GM12801 (cell line): ENCODE data around the gene ZNF207.

Source experiments
- CTCF ChIP-seq: IDR thresholded peaks from one replicate; pipeline ENCODE4 v1.5.1; 2011; ENCODE audit warnings: control low read depth; ENCODE audit not compliant: insufficient read length; ENCODE audit errors: extremely low read depth

Gene ZNF207

DNA sequence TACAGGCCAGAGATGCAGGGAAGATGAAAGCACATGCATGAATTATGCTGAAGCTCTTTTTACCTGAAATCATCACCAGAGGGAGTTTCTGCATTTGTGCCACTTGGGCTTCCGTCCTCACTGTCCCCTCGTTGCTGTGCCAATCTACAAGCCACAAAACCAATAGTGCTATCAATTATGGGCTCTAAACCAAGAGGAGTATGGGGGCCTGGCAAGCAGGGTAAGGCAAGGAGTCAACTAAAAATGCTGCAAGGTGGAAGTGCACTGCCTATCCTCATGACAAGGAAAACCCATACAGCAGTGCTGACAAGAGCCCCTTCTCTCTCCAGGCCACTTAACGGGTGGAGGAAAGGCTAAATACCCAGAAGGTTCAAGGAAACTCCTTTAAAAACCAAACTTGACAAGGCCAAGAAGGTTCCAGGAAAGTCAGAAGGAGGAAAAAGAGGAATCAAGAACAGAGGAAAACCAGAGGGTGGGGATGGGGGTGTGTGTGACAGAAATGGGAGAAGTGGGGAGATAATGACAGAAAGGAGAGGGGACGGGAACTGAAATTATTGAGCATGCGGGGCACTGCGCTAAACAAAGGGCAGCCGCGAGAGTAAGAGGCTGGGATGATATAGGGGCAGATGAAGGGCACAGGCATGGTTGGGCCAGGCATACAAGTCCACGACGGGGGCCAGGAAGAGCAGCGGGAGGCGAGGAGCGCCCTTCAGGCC lies 8.7 kb upstream of the ZNF207 start:
- TF ChIP-seq CTCF: no peak

GRCh38 chr17:32341857-32342602 lies 7.9 kb upstream of the ZNF207 start, which contains the start of gene C17orf75:
Gene C17orf75, minus strand, starts transcription at chr17:32342173. Its CDS starts 34 bp downstream, at chr17:32342139.
- no peak for TF ChIP-seq CTCF

GRCh38 chr17:32342603-32343325 lies 7.2 kb upstream of the ZNF207 start:
- TF ChIP-seq CTCF: no peak

DNA sequence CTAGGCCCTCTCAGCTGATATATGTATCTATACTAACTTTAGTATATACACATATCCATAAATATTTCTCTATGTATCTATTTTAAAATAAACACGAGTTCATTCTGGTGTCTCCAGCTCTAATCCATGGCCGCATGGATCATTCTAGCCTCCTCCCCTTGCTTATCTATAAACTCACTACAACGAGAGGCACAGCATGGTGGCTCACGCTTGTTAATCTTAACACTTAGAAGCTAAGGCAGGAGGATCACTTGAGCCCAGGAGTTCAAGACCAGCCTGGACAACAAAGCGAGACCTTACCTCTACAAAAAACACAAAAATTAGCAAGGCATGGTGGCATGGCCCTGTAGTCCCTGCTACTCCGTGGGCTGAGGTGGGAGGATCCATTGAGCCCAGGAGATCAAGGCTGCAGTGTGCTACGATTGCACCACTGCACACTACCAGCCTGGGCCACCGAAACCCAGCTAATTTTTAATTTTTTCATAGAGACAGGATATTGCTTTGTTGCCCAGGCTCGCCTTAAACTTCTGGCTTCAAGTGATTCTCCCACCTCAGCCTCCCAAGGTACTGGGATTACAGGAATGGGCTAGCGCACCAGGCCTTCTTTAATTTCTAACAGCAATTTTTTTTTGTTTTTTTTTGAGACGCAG lies 3.9 kb upstream of the ZNF207 start:
- no peak for TF ChIP-seq CTCF

- no peak for TF ChIP-seq CTCF
Measured at GRCh38 chr17:32348483-32348800, 1.5 kb upstream of the ZNF207 start.

- no peak for TF ChIP-seq CTCF
Measured at GRCh38 chr17:32349503-32349853, 479 bp upstream of the ZNF207 start.
